ENCODE measurements around the gene ALKBH5. TPM values are rescaled to one million over a fixed set of nuclear protein-coding genes. Genes with fewer than 3 reads are reported as not detected.

Gene ALKBH5
- total RNA-seq, 1 experiment from 2014 or later, result 101 TPM

DNA sequence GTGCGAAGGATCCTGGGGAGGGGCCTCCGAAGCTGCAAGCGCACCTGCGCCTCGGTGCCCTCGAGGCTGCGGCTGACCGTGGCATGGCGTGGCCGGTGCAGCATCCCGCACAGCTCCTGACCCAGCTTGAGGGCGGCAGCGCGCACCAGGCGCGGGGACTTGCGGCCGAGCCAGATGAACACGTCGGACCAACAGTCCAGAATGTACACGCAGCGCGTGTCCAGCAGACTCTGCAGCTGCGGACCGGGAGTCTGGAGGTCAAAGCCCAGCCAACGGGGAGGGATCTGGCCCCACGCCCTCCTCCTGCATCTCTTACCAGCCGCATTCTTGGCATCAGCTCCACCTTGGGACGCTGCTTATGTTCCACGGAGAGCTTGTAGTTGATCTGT lies 64.0 kb downstream of the ALKBH5 start:
- Histone ChIP-seq H3K4me3 (ENCODE audit: insufficient read depth, low read depth, low read length) (no peak overlapping the region), H3K36me3 (replicated peaks; ENCODE audit: control insufficient read depth, insufficient read depth, low read length) (peaks cover 41% of the 10 kb centered on the region), H3K27me3 (ENCODE audit: control insufficient read depth, insufficient read depth, low read length) (no peaks in the 10 kb centered on the region)
- DNase-seq, result no peak

DNA sequence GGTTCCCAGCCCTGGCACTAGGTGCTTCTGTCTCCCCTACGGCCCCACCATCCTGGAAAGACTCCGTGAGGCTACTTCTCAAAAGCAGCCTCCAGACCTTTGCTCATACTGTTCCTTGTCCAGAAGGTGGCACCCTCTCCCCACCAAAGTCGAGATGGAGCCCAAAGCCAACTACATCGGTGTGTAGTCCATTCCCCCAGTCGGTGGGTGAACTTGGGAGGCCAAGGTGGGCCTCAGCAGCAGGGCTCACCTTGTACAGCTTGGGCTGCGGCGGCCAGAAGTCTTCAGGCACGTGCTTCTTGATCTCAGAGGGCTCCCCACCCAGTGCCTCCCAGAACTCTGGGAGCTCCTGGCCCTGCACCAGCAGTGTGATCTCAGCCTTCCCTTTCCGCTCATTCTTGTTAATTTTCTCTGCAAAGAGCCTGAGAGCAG lies 64.7 kb downstream of the ALKBH5 start:
- peak; percentile 94 for DNase-seq
- H3K36me3 ChIP-seq (replicated peaks; ENCODE audit: control insufficient read depth, insufficient read depth, low read length), result peaks cover 44% of the 10 kb centered on the region
- no peaks in the 10 kb centered on the region for H3K27me3 ChIP-seq (ENCODE audit: control insufficient read depth, insufficient read depth, low read length)
- H3K4me3 ChIP-seq (ENCODE audit: insufficient read depth, low read depth, low read length), result no peak overlapping the region

DNA sequence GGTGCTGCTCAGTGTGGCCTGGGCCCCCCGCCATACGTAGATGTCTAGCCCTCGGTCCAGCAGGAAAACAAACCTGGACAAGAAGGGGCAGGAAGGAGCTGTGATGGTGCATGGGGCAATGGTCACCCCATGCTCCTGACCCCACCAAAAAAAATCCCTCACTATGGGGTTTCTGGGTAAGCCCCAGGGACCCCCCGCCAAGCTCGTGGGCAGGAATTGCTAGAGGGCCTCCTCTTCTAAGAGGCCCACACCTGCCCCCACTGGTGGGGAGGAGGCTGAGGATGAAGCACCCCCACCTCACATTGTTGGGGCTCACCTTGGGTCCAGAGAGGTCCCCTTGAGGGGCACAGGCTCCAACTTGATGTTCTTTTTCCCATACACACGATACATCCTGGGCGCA lies 65.2 kb downstream of the ALKBH5 start:
- Histone ChIP-seq H3K36me3 (replicated peaks; ENCODE audit: control insufficient read depth, insufficient read depth, low read length) (peaks cover 41% of the 10 kb centered on the region), H3K4me3 (ENCODE audit: insufficient read depth, low read depth, low read length) (no peak overlapping the region)
- DNase-seq, result no peak

DNA sequence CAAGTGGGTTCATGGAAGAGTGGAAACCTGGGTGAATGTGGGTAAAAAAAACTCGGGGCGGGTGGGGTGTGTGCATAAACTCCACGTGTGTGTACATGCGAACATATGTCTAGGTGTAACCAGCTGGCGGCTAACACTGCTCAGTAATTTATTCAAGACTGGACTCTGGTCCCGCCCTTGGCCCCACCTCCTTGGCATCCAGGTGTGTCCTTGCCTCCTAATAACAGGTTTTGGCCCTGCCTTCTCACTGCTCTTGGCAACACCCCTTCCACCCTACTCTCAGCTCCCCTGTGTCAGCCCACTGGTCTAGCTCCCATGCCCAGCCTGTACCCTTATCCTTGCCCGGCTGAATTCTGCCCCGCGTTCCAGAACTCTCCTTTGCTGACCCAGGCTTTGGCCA lies 66.6 kb downstream of the ALKBH5 start:
- Histone ChIP-seq H3K27me3 (ENCODE audit: control insufficient read depth, insufficient read depth, low read length) (no peaks in the 10 kb centered on the region), H3K4me3 (ENCODE audit: insufficient read depth, low read depth, low read length) (no peak overlapping the region), H3K36me3 (replicated peaks; ENCODE audit: control insufficient read depth, insufficient read depth, low read length) (peaks cover 46% of the 10 kb centered on the region)
- peak; percentile 67 for DNase-seq

More for the DNA sequence above, 65.2 kb downstream of the ALKBH5 start:
- H3K27me3 ChIP-seq (ENCODE audit: control insufficient read depth, insufficient read depth, low read length), result no peaks in the 10 kb centered on the region

DNA sequence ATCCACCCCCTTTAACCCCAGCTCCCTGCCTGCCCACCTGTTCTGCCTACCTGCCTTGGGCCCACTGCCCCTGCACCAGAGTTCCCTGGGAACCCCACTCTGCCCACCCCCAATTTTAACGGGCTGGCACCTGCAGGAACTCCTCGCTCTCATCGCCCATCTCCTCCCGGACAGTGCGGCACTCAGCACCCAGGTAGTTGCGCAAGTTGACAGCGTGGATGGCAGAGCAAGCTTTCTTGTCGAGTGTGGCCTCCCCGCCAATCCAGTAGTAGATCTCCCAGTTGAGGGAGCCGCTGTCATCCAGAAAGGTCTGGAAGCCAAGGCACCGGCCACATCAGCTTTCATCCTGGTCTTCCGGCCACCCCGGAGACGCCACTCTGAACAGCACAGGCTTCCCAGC lies 67.1 kb downstream of the ALKBH5 start:
- peaks cover 43% of the 10 kb centered on the region for H3K36me3 ChIP-seq (replicated peaks; ENCODE audit: control insufficient read depth, insufficient read depth, low read length)
- no peaks in the 10 kb centered on the region for H3K27me3 ChIP-seq (ENCODE audit: control insufficient read depth, insufficient read depth, low read length)
- no peak for DNase-seq
- no peak overlapping the region for H3K4me3 ChIP-seq (ENCODE audit: insufficient read depth, low read depth, low read length)

DNA sequence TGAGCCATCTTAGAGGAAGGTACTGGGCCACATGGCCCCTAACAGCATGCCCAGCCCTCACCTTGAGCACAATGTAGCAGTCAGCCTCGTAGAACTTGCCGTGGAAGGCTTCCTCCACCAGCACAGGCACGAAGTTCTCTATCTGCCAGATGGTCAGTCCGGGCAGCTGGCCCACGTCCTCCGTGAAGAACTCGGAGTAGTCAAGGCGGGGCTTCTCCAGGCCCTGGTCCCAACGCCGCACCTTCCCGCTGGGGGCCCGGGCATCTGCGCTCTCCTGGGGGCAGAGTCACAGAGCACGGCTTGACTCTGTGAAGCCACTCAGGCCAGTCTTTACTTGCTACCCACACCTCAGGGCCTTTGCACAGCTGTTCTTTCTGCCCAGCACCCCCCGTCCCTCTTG lies 67.6 kb downstream of the ALKBH5 start:
- DNase-seq, result no peak
- Histone ChIP-seq H3K36me3 (replicated peaks; ENCODE audit: control insufficient read depth, insufficient read depth, low read length) (peaks cover 44% of the 10 kb centered on the region), H3K4me3 (ENCODE audit: insufficient read depth, low read depth, low read length) (no peak overlapping the region), H3K27me3 (ENCODE audit: control insufficient read depth, insufficient read depth, low read length) (no peaks in the 10 kb centered on the region)

DNA sequence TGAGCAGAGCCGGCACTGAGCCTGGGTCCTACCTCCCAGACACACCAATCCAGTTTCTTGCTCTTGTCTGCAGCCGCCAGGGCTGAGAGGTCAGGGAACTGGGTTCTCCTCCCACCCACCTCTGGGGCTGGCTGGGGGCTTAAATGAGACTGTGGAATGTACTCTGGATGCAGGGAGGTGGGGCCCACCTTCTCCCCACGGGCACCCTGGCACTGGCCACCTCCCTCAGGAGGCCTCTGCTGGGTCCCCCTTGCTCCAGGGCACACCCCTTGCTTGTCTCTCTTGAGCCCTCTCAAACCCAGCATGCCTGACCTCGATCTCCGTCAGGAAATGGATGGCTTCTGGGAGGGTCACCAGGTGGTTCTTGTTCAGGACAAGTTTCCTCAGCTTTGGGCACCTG lies 68.5 kb downstream of the ALKBH5 start:
- no peaks in the 10 kb centered on the region for H3K27me3 ChIP-seq (ENCODE audit: control insufficient read depth, insufficient read depth, low read length)
- peaks cover 43% of the 10 kb centered on the region for H3K36me3 ChIP-seq (replicated peaks; ENCODE audit: control insufficient read depth, insufficient read depth, low read length)
- H3K4me3 ChIP-seq (ENCODE audit: insufficient read depth, low read depth, low read length), result no peak overlapping the region
- no peak for DNase-seq

DNA sequence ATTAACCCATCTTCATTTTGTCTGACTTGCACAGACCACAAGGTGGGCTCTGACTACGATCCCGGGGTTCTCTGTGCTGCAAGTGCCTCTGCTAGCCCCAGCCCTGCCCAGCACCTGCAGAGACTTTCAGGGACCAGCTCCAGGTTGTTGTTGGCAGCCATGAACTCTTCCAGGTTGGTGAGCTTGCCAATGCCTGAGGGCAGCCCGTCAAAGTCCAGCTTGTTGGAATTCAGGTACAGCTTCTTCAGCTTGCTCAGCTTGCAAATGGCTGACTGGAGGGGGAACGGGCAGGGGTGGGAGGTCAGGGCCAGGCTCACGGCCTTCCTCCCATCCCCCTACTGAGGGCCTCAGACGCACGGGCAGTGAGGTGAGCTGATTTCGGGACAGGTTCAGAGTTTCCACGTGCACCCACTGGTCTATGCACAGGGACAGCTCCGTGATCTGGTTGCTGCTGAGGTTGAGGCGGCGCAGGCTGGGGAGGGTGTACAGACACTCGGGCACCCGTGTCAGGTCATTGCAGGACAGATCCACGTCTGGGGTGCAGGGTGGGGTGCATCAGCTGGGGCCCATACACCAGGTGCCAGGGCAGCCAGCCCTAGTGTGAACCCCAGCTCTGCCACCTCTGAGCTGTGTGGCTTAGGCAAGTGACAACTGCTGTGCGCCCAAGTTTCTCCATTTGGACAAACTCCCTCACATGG lies 69.7 kb downstream of the ALKBH5 start:
- Histone ChIP-seq H3K4me3 (ENCODE audit: insufficient read depth, low read depth, low read length) (no peak overlapping the region), H3K36me3 (replicated peaks; ENCODE audit: control insufficient read depth, insufficient read depth, low read length) (peaks cover 42% of the 10 kb centered on the region), H3K27me3 (ENCODE audit: control insufficient read depth, insufficient read depth, low read length) (no peaks in the 10 kb centered on the region)
- no peak for DNase-seq

DNA sequence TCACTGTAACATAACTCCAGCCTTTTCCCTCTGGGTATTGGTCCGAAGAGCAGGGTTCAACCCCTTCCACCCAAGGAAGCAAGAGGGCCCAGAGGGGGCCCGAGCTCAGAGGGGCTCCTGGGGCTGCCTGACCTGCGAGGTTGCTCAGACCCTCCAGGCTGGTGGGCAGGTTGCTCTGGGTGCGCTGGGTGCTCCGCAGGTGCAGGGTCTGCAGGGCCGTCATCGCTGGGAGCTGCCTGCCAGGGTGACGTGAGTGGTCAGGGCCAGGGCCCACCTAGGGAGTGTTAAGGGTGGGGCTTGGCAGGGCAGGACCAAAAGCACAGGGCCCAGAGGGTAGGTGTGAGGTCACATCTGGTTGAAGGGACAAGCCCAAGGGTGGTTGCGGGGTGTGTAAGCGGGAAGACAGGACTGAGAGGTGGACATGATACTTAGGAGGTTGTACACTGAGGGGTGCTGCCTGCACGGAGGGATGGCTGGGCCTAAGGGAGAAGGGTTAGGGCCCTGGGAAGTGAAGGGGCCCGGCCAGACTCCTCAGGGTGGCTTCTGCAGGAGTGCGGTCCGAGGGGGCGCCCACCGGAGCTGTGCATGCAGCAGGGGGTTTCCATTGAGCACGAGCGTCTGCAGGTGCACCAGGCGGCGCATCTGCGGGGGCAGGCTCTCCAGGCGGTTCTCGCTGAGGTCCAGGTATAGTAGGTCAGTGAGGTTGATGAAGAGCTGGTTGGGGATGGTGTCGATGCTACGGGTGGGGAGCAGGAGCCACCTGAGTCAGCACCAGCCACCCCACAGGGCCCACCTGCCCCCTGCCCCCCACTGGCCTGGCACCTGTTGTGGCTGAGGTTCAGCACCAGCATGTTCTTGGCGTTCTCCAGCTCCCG lies 70.6 kb downstream of the ALKBH5 start:
- Histone ChIP-seq H3K36me3 (replicated peaks; ENCODE audit: control insufficient read depth, insufficient read depth, low read length) (peaks cover 38% of the 10 kb centered on the region), H3K27me3 (ENCODE audit: control insufficient read depth, insufficient read depth, low read length) (no peaks in the 10 kb centered on the region), H3K4me3 (ENCODE audit: insufficient read depth, low read depth, low read length) (no peak overlapping the region)
- no peak for DNase-seq

DNA sequence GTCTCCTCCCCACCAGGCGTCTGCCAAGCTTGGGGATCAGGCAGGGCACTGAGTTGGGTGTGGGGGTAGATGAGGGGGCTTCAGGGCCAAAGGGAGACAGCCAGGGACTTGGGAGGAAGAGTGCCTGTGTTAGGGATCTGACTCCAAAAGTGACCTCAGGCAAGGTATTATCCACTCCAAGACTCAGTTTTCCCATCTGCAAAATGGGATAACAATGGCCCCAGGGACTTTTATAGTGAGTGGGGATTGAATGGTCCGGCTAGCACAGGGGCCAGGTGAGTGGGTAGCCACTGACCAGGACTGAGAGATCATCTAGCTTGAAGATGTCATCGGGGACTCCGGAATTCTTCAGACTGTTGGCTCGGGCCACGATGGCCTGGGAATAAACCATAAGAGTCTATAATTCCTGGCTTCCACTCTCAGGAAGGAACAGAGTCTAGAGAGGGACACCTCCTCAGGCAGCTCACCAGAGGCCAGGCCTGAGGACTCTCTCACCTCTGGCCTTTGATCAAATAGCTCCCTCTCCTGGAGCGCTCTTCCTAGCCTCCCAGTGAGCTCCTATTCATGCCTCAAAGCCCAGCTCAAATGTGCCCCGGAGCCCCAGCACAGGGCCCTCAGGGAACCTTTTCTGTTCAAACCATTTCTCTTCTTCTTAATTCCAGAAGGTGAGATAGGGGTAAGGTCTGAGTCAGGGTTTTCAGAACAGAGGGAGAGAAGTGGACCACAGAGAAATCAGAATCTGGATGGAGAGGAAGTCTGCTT lies 71.4 kb downstream of the ALKBH5 start:
- H3K4me3 ChIP-seq (ENCODE audit: insufficient read depth, low read depth, low read length), result no peak overlapping the region
- H3K27me3 ChIP-seq (ENCODE audit: control insufficient read depth, insufficient read depth, low read length), result no peaks in the 10 kb centered on the region
- DNase-seq, result no peak
- H3K36me3 ChIP-seq (replicated peaks; ENCODE audit: control insufficient read depth, insufficient read depth, low read length), result peaks cover 37% of the 10 kb centered on the region

DNA sequence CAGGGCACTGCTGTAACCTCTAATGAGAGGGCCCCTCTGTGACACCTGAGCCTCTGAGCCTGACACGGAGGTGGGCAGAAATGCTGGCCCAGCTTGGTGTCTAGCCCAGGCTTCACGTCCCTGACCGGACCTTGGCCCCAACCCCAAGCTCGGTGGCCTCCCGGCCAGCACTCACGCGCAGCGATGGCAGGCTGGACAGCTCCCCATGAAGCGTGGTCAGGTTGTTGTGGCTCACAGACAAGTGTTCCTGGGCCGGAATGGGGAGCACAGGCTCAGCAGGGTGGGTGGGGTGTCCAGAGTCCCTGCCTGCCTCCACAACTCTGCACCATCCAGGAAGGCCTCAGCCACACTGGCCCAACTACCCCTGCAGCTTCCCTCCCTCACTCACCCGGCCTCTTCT lies 72.7 kb downstream of the ALKBH5 start:
- Histone ChIP-seq H3K4me3 (ENCODE audit: insufficient read depth, low read depth, low read length) (no peak overlapping the region), H3K27me3 (ENCODE audit: control insufficient read depth, insufficient read depth, low read length) (no peaks in the 10 kb centered on the region), H3K36me3 (replicated peaks; ENCODE audit: control insufficient read depth, insufficient read depth, low read length) (peaks cover 29% of the 10 kb centered on the region)
- no peak for DNase-seq

DNA sequence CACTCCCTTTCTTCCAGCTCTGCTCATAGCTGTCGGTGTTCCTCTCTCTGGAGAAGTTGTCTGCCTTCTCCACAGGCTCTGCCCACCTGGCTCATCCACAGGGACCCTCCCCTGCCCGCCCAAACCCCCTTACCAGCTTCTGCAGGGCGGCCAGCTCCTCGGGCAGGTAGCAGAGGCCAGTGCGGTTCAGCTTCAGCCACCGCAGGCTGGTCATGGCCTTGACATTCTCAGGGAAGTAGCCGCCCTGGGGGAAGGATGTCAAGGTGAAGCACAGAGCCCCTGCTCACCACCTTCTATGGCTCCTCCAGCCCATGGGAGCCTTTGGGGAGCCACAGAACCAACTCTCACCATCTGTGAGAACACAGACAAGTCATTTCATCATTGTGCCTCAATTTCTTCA lies 73.1 kb downstream of the ALKBH5 start:
- H3K4me3 ChIP-seq (ENCODE audit: insufficient read depth, low read depth, low read length), result no peak overlapping the region
- no peak for DNase-seq
- H3K27me3 ChIP-seq (ENCODE audit: control insufficient read depth, insufficient read depth, low read length), result no peaks in the 10 kb centered on the region
- peaks cover 29% of the 10 kb centered on the region for H3K36me3 ChIP-seq (replicated peaks; ENCODE audit: control insufficient read depth, insufficient read depth, low read length)

DNA sequence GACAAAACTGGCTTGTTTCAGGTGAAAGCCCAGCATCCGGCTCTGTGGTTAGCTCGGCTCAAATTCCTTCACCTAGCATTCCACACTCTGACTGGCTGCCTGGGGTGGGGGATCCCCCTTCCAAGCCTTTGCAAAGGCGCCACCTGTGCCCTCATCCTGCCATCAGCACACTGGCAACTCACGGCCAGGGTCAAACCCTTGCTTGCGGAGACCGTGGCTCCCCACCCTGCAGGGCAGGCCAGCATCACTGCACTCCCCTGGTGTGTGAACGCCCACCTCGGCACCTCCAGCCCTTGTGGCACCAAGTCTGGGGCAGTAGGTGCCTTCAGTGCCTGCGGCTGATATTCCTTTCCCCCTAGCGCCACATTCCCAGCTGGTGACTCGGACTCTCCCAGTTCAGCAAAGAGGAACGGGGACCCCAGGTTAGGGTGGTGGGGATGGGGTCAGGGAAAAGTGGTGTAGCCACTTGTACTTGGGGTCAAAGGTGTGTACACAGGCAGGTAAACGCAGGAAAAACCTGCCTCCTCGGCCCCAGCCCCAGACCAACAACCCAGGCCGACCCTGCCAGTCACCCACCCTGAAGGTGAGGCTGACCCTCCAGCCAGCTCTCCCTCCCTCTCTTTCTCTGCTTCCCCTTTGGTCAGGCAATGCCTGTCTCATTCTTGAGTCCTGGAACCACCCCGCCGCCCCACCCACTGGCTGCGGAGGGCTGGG lies 73.8 kb downstream of the ALKBH5 start:
- H3K4me3 ChIP-seq (ENCODE audit: insufficient read depth, low read depth, low read length), result peak overlapping the region; percentile 92
- peaks cover 23% of the 10 kb centered on the region for H3K36me3 ChIP-seq (replicated peaks; ENCODE audit: control insufficient read depth, insufficient read depth, low read length)
- no peaks in the 10 kb centered on the region for H3K27me3 ChIP-seq (ENCODE audit: control insufficient read depth, insufficient read depth, low read length)
- peak; percentile 91 for DNase-seq

DNA sequence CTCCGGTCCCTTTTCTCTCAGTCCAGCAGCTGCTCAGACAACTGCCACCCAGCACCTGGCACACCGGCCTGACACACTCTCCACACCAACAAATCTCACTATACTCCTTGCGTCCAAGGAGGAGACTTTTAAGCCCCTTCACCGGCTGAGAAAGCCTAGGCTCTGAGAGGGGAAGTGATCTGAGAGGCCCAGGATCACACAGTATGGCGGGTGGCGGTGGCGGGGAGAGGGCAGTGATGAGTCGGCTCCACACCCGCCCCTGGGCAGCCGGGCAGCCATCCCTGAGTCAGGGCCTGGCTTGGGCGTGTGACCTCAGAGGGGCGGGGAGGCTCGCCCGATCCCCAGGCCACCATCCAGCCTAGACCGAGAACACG lies 74.3 kb downstream of the ALKBH5 start:
- peak; percentile 93 for DNase-seq

More for the DNA sequence above, 74.3 kb downstream of the ALKBH5 start:
- Histone ChIP-seq H3K4me3 (ENCODE audit: insufficient read depth, low read depth, low read length) (peak overlapping the region; percentile 92), H3K27me3 (ENCODE audit: control insufficient read depth, insufficient read depth, low read length) (no peaks in the 10 kb centered on the region), H3K36me3 (replicated peaks; ENCODE audit: control insufficient read depth, insufficient read depth, low read length) (peaks cover 20% of the 10 kb centered on the region)

Data from H7 (cell line).